ENCODE results near the gene BABAM2.

Gene BABAM2

GRCh38 chr2:28117104-28117596 is 226.6 kb downstream of the BABAM2 start:
- no peak for DNase-seq (ENCODE audit: low read depth in 2 of 2)

DNA sequence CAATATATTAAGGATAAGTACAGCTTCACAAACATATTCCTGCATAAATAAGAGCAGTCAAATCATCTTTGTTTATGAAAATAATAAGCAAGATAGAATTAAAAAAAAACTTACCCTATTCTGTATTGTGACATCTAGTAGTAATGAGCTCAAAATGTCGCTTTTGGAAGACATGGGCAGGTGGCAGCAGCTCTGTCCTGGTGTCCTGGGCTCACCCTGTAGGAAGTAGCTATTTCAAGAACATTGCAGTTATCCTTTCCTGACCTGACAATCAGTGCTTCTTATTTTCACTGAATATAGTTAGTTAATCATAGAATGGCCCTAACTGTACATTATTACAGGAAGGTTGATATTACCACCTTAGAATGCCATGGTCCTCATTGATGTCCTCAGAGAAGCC is 229.1 kb downstream of the BABAM2 start:
- DNase-seq (ENCODE audit: low read depth in 2 of 2): no peak

GRCh38 chr2:28128281-28128950 is 237.9 kb downstream of the BABAM2 start:
- no peak for DNase-seq (ENCODE audit: low read depth in 2 of 2)

DNA sequence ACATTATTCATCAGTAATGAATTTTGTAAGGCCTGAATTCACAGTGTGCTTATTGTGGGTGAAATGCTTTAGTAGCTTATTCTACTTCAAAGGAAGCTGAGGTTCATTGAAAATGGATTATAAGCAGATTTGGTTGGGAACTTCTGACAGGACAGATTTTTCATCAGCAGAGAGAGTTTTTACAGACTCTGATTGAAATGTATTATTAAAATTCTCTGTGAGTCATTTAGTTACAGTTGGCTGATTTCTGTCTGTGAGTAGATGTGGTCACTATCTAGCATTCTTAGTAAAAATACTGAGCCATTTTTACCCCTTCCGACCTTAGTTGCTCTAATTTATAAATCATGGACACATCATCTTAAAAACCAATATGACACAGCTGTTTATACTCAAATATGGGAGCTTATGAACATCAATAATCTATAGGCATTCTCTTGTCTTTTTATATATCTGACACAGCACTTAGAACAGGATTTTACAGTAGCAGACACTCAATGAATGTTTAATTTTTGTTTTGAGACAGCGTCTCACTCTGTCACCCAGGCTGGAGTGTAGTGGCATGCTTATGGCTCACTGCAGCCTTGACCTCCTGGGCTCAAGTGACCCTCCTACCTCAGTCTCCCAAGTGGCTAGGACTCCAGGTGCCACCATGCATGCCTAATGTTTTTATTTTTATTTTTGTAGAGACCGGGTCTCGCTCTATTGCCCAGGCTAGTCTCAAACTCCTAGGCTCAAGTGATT is 239.6 kb downstream of the BABAM2 start:
- no peak for DNase-seq (ENCODE audit: low read depth in 2 of 2)

- no peak for DNase-seq (ENCODE audit: low read depth in 2 of 2)
Measured at GRCh38 chr2:28133778-28134177, 243.2 kb downstream of the BABAM2 start.

GRCh38 chr2:28134262-28134812 is 243.8 kb downstream of the BABAM2 start:
- no peak for DNase-seq (ENCODE audit: low read depth in 2 of 2)

DNA sequence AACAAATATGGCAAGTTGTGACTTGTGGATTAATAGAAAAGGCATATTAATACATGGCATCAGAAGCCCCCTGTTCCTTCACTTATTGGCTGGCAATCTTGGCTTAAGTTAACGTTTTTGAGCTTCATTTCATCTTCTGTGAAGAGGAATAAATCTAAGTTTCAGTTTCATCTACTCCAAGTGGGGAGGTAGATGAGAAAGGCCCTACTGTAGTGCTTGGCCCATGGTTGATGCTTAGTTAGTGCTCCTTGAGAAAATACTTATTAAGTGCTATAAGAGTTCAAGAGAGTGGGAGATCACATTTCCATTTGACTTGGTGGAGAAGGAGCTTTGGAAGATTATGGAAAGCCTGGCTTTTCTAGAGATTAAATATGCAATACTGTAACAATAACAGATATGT is 244.3 kb downstream of the BABAM2 start:
- DNase-seq (ENCODE audit: low read depth in 2 of 2): no peak

DNA sequence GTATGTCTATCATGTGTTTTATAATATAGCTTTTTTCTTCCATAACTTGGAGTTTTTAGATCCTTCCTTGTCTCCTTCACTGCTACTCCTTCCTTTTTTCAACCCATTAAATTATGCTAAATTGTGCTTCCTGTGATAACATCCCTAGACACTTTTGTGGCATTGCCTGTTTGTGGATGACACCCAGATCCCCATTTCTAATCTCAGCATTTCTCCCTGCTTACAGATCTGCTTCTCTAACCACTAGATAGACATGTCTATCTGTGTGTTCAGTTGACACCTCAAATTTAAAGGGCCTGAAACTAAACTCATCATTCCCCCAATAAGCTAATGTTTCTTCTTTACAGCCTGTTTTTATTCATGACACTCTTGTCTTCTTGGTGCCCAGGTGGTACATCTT is 244.8 kb downstream of the BABAM2 start:
- no peak for DNase-seq (ENCODE audit: low read depth in 2 of 2)

DNA sequence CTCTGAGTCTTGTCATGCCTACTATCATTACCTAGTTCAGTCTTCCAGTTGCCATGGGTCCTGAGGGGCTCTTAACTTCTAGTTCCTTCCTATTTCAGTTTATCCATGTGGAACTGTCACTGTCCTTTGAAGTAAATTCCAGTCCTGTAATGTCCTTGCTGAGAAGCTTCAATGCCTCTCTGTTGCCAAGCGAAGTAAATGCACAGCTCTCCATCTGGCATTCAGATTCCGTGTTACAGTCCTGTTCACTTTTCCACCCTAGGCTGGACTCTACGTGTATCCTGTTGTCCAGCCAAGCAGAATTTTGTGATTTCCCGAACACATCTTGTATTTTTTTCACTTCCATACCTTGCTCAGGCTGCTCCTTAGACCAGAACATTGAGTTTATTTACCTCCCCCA is 245.3 kb downstream of the BABAM2 start:
- DNase-seq (ENCODE audit: low read depth in 2 of 2): no peak

DNA sequence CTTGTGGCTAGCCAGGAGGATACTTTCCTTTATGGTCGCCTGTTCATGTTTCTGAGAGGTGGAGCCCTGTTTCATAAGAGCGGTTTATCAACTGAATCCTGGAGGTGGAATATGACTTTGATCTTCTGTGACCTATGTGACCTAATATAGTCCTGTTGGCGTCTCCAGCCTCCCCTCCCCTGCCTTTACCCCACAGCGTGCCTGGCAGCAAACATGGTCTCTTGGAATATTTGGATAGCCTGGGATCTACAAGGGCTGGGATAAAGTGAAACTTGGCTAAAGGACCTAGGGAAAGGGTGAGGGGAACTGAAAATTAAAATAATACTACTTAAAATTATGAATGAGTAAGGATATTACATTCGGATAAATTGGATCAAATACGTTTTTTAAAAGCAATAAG is 246.0 kb downstream of the BABAM2 start:
- no peak for DNase-seq (ENCODE audit: low read depth in 2 of 2)

- no peak for DNase-seq (ENCODE audit: low read depth in 2 of 2)
Measured at GRCh38 chr2:28137221-28137620, 246.7 kb downstream of the BABAM2 start.

DNA sequence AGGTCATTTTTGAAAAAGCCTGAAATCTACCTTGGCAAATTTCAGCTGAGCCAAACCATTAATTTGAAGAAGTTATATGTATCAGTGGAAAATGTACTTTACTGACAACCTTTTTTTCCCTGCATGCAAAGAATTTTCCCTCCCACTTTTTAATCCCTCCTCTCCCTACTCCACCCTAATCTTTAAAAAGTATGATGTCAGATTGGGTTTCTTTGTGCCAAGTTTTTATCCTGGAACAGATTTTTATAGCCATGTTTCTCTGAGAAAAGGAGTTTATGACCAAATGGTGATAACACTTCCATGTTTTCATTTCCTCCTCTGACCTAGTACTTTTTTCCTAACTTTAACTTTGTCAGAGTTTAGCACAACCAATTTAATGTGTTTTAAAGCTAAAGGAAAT is 251.9 kb downstream of the BABAM2 start:
- no peak for DNase-seq (ENCODE audit: low read depth in 2 of 2)

- DNase-seq (ENCODE audit: low read depth in 2 of 2): no peak
Measured at GRCh38 chr2:28148000-28148399, 257.5 kb downstream of the BABAM2 start.

DNA sequence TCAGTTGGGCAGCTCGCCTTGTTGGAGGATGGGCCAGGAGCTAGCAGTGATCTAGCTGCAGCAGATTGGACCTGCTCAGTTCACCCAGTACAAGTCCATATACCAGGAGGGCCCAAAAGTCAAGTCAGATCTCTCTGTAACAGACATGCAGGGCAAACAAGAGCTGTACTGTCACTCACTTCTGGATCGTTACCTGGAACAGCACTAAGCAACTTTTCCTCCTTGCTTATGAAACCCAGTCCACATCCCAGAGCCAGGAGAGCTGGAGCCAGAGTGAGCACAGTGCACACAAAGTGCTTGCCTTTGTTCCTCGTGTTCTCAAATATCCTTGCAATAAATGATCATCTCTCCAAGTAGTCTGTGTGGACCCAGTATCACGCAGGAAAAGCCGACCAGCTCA is 258.0 kb downstream of the BABAM2 start:
- no peak for DNase-seq (ENCODE audit: low read depth in 2 of 2)

DNA sequence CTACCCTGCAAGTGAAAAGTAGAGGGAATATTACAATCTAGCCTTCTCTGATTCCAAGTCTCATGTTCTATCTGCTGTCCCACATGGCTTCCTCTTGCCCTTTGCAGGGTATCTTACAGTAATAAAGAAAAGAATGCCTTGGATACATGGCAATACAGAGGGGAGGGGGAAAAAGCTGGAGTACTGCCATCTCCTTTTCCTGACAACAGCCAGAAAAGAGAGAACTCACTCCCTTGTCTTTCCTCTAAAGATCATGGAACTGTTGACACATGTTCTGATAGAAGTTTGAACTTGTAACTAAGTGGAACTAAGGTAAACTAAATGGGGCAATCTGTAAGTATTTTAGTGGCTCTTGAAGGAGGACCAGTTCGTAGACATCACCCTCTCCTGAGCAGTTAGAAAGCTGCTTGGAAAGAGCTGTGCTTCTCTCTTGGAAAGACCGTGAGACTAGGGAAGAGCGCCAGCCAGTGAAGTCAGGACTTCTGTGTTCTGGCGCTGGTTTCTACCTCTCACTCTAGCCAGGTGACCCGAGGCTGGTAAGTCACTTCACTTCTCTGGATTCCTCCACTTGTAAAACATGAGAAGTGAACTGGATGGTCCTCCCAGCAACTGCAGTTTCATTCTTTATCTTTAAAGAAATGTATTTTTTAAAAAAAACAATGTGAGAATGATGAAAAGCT is 259.8 kb downstream of the BABAM2 start:
- no peak for DNase-seq (ENCODE audit: low read depth in 2 of 2)

- DNase-seq (ENCODE audit: low read depth in 2 of 2): no peak
Measured at GRCh38 chr2:28150994-28151393, 260.5 kb downstream of the BABAM2 start.

DNA sequence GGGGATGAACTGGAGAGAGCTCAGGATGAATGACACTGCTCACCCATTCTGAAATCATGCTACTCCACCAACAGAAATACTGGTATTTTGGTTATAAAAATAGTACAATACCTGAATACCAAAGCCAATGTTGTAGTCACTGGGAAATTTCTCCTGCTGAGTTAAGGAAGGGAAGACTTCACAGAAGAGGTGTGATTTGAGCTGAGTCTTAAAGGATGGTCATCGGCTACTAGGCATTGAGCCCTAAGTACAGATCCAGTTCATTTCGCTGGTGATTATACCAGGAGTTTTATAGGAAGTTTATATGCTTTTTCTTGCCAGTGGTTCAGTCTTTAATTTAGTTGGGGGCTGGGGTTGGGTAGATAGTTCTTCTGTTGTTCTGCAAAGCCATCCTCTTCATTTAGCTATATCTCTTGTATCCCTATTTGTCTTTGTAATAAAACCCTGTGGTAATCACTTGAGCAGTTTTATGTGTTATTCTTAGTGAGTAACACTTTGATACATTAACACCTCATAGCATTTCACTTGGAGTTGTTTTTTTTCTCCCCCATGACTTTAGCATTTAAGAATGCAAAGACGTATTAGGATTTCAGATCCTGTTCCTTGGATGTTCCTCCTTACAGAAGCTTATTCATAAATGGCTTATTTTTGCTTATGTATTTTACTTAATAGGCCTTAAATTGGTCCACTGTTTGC is 262.2 kb downstream of the BABAM2 start:
- DNase-seq (ENCODE audit: low read depth in 2 of 2): no peak

DNA sequence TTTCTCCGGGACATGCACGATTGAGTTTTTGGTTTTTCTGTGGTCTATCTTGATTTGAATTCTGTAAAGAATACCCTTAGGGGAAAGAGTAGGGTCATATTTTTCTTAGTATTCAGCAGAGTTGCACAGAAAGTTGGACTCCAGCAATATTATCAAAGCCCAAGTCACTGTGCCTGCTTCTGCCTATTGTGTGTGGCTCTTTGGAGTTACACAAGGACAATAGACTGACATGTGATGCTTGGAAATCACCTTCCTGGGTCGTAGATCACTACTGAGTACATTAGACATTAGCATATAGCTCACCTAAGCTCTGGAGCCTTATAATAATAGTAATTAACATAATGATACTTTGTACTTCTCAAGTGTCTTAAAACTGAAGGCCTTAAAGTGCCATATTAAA is 263.3 kb downstream of the BABAM2 start:
- DNase-seq (ENCODE audit: low read depth in 2 of 2): no peak

GRCh38 chr2:28155086-28155485 is 264.6 kb downstream of the BABAM2 start:
- no peak for DNase-seq (ENCODE audit: low read depth in 2 of 2)

- DNase-seq (ENCODE audit: low read depth in 2 of 2): no peak
Measured at GRCh38 chr2:28155627-28156026, 265.1 kb downstream of the BABAM2 start.

DNA sequence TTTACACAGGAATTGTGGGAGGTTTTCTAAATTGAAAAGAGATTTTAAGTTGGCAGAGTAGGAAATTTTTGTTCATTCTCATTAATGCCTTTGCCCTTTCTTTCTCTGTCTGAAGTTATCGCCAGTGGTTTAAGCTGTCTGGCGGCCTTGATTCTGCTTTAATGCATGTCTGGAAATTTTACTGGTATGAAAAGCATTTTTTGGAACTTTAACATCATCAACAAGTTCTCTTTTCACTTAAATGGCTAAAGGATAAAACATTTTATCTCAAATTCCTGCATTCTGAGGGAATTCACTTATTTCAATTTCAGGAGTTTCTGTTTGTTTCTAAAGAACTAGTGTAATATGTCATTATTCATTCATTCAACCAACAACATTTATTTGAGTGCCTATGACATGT is 268.3 kb downstream of the BABAM2 start:
- no peak for DNase-seq (ENCODE audit: low read depth in 2 of 2)

DNA sequence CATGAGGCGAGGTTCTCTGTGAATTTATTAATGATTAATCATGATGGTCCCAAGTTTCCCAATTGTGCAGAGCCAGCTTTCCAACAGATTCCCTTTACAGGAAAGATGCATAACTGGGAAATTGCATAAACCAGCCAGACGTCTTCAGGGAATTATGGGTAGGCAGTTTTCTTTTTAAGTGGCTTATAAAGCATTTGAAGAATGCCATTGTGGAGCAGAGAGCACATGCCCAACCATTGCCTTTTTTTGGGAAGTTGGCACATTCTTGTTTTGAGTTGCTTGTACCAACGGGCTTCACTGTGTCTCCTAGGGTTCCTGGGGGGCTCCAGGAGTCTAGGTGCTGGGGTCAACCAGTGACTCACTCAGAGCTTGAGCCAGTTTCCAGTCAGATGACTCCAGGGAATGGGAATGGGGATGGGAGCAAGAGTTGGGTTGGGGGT is 270.5 kb downstream of the BABAM2 start:
- no peak for DNase-seq (ENCODE audit: low read depth in 2 of 2)
